ENCODE measurements around the gene KIRREL1.

KIRREL1 gene

GRCh38 chr1:158148468-158148867 lies 155.0 kb downstream of the KIRREL1 start:
- H3K4me3 ChIP-seq (ENCODE audit: control insufficient read depth, low read depth, low read length), result no peak overlapping the region

GRCh38 chr1:158149175-158149574 lies 155.7 kb downstream of the KIRREL1 start:
- peak overlapping the region; percentile 42 for H3K4me3 ChIP-seq (ENCODE audit: control insufficient read depth, low read depth, low read length)
- no peak for TF ChIP-seq CTCF (conservative IDR thresholded peaks at IDR 0.05; ENCODE audit: control insufficient read depth, insufficient read depth, low read depth, low read length)
- DNase-seq (ENCODE audit: low read depth), result no peak

More at GRCh38 chr1:158148468-158148867, 155.0 kb downstream of the KIRREL1 start:
- no peak for DNase-seq (ENCODE audit: low read depth)
- TF ChIP-seq CTCF (conservative IDR thresholded peaks at IDR 0.05; ENCODE audit: control insufficient read depth, insufficient read depth, low read depth, low read length), result no peak

Measured in fibroblast of mammary gland (primary cell).